GM12878 (cell line): ENCODE data around the gene MRGPRX1. TPM values are rescaled to one million over a fixed set of nuclear protein-coding genes. Genes with fewer than 3 reads are reported as not detected.

ENCODE experiments used
- ATAC-seq: fragments of 200-7000 bp; cut with Tn5 transposase; 3 replicates; pipeline ENCODE4 v1.9.1; 2020; ENCODE audit warnings: mild to moderate bottlenecking, moderate library complexity
- BruUV-seq: library from RNA; stranded (reverse); fragments of 400-500 nt; replicated peaks from 2 replicates; lab custom pipeline; 2021; lab: Mats Ljungman, UMichigan
- CTCF ChIA-PET: fragments of 300-600 bp; sonication (Branson Sonifier 250); formaldehyde crosslinking; extraction: SDS; loops from one replicate; lab custom pipeline; 2021; ENCODE audit warnings: inconsistent platforms; lab: Yijun Ruan, JAX
- POLR2A ChIA-PET: fragments of 350-600 bp; formaldehyde crosslinking; extraction: SDS; loops from one replicate; lab custom pipeline; 2021; ENCODE audit warnings: inconsistent platforms; lab: Charles Lee
- RAD21 ChIA-PET: fragments of 300-600 bp; sonication (Branson Sonifier 250); formaldehyde crosslinking; loops from one replicate; lab custom pipeline; 2023; ENCODE audit warnings: antibody characterized with exemption; ENCODE audit not compliant: unreplicated experiment; lab: Charles Lee
- SMC1A ChIA-PET: fragments of 300-600 bp; sonication (Branson Sonifier 250); formaldehyde crosslinking; loops from one replicate; lab custom pipeline; 2023; ENCODE audit not compliant: unreplicated experiment, uncharacterized antibody; lab: Charles Lee
- DNase-seq: peaks from one replicate; pipeline ENCODE4 v3.0.0-alpha.2; 2011; ENCODE audit warnings: low read depth, low spot score
- FAIRE-seq: peaks from 3 replicates; lab custom pipeline; 2011; peaks lifted over from hg19 to GRCh38; lab: Jason Lieb, UNC
- H2AFZ ChIP-seq: 2 replicates; pipeline ENCODE4 v1.6.0; 2011; ENCODE audit warnings: low read depth, low read length, control low read depth; ENCODE audit not compliant: control insufficient read depth
- H3K27ac ChIP-seq: 2 replicates; pipeline ENCODE4 v1.5.1; 2011; ENCODE audit warnings: control low read depth; ENCODE audit not compliant: control insufficient read depth, insufficient read depth
- H3K27me3 ChIP-seq, 2 experiments: replicated peaks in 1 of 2; 2 replicates each; pipeline versions ENCODE4 v1.6.0 to v1.6.1; 2011; ENCODE audit warnings: low read length in 1 of 2; ENCODE audit not compliant: control insufficient read depth in 2 of 2, insufficient read depth in 2 of 2
- H3K36me3 ChIP-seq, 2 experiments: 2 replicates each; pipeline ENCODE4 v1.5.1; 2011; ENCODE audit warnings: low read length in 1 of 2; ENCODE audit not compliant: control insufficient read depth in 2 of 2, insufficient read depth in 2 of 2
- H3K4me1 ChIP-seq: 2 replicates; pipeline ENCODE4 v1.6.1; 2011; ENCODE audit warnings: mild to moderate bottlenecking, low read length, moderate library complexity, mixed read lengths; ENCODE audit not compliant: control insufficient read depth, insufficient read depth
- H3K4me2 ChIP-seq: 2 replicates; pipeline ENCODE4 v1.6.0; 2011; ENCODE audit warnings: control low read depth; ENCODE audit not compliant: control insufficient read depth, insufficient read depth
- H3K4me3 ChIP-seq: fragments of 200-600 bp; sonication (generic); 2 replicates; pipeline ENCODE4 v1.5.1; 2016
- H3K79me2 ChIP-seq: 2 replicates; pipeline ENCODE4 v1.6.0; 2011; ENCODE audit warnings: low read length; ENCODE audit not compliant: control insufficient read depth, insufficient read depth
- H3K9ac ChIP-seq: 2 replicates; pipeline ENCODE4 v1.8.0; 2011; ENCODE audit warnings: low read length, control low read depth, mixed read lengths; ENCODE audit not compliant: control insufficient read depth, insufficient read depth
- H3K9me3 ChIP-seq: replicated peaks from 3 replicates; pipeline ENCODE4 v1.5.1; 2011; ENCODE audit warnings: mild to moderate bottlenecking, low read length; ENCODE audit not compliant: control insufficient read depth, insufficient read depth
- H4K20me1 ChIP-seq: 2 replicates; pipeline ENCODE4 v1.6.0; 2011; ENCODE audit not compliant: control insufficient read depth, insufficient read depth
- HCFC1 ChIP-seq: fragments of 150-350 bp; IDR thresholded peaks from 2 replicates; pipeline ENCODE4 v1.6.1; 2014; ENCODE audit warnings: low read length
- JUND ChIP-seq: IDR thresholded peaks from 2 replicates; pipeline ENCODE4 v1.6.1; 2012; ENCODE audit warnings: low read depth, mild to moderate bottlenecking, low read length, improper control_type of control experiment, moderate library complexity
- MXI1 ChIP-seq: fragments of 150-350 bp; IDR thresholded peaks from 2 replicates; pipeline ENCODE4 v1.6.1; 2011; ENCODE audit warnings: low read depth, mild to moderate bottlenecking, inconsistent platforms, low read length, improper control_type of control experiment
- POU2F2 ChIP-seq: IDR thresholded peaks from 3 replicates; pipeline ENCODE4 v1.6.1; 2011; ENCODE audit warnings: low read depth, mild to moderate bottlenecking, low read length, borderline replicate concordance
- RAD21 ChIP-seq: IDR thresholded peaks from 2 replicates; pipeline ENCODE4 v1.6.1; 2011; ENCODE audit warnings: mild to moderate bottlenecking, low read depth, low read length, moderate library complexity; ENCODE audit not compliant: insufficient read depth
- SMC3 ChIP-seq: IDR thresholded peaks from 2 replicates; pipeline ENCODE4 v1.6.1; 2011; ENCODE audit warnings: low read length, improper control_type of control experiment, borderline replicate concordance
- YY1 ChIP-seq: IDR thresholded peaks from 2 replicates; pipeline ENCODE4 v1.6.1; 2011; ENCODE audit warnings: low read depth, mild to moderate bottlenecking, low read length
- ZNF384 ChIP-seq: IDR thresholded peaks from 2 replicates; pipeline ENCODE4 v1.6.1; 2012; ENCODE audit warnings: low read depth, mild to moderate bottlenecking, low read length, improper control_type of control experiment, borderline replicate concordance
- WGBS: methylation state at CpG from one replicate; pipeline ENCODE4 v1.1.6; 2016; ENCODE audit warnings: low lambda C conversion rate; ENCODE audit not compliant: insufficient replicate concordance, insufficient coverage; ENCODE audit errors: missing lambda C conversion rate; 5-methylcytosine and 5-hydroxymethylcytosine counted together
- in situ Hi-C: fragments of 300-500 bp; cut with MboI; formaldehyde crosslinking; loops from 9 replicates; pipeline ENCODE4 v1.14.3; 2018; ENCODE audit warnings: mixed read lengths
- intact Hi-C: fragments of 100-400 bp; cut with micrococcal nuclease; formaldehyde crosslinking; loops from one replicate; pipeline ENCODE4 v1.14.2; 2022; ENCODE audit not compliant: unreplicated experiment
- polyA plus RNA-seq, 11 experiments: library from polyadenylated mRNA; depleted of rRNA in 4 of 11; unstranded in 6 of 11; stranded (reverse) in 5 of 11; fragments of >200 nt; fragmentation: Nextera tagmentation in 4 of 11; fragmentation: Illumina TruSeq in 1 of 11; extraction: Ambion mirVana in 4 of 11; extraction: Trizol in 1 of 11; gene quantifications; 1 replicate in 1 of 11; 2 replicates in 10 of 11; pipeline versions ENCODE4 v1.2.1 to v1.2.3, GENCODE V29; 2011 to 2016; ENCODE audit warnings: inconsistent platforms in 2 of 11, missing spikeins in 2 of 11, low read depth in 1 of 11
- total RNA-seq, 4 experiments: library from RNA; depleted of rRNA in 3 of 4; stranded (reverse); fragments of >200 nt in 3 of 4; fragmentation: Illumina TruSeq in 1 of 4; extraction: Trizol in 1 of 4; gene quantifications; 2 replicates each; pipeline versions ENCODE4 v1.2.1 to v1.2.3, GENCODE V29; 2013 to 2021
- TF ChIP-seq, protein P1 (sequence below): IDR thresholded peaks from 2 replicates; pipeline ENCODE4 v1.6.1; 2012; ENCODE audit warnings: low read length, inconsistent platforms
- TF ChIP-seq, protein P2 (sequence below): fragments of 450-650 bp; IDR thresholded peaks from 2 replicates; pipeline ENCODE4 v1.6.1; 2018; ENCODE audit warnings: mild to moderate bottlenecking, low read depth, moderate library complexity; ENCODE audit not compliant: partially characterized antibody

Gene MRGPRX1
- total and polyA plus RNA-seq, 10 of the 15 experiments (the other 5 are each of a cell fraction or from before 2014, with no cell fraction given), result not detected

DNA sequence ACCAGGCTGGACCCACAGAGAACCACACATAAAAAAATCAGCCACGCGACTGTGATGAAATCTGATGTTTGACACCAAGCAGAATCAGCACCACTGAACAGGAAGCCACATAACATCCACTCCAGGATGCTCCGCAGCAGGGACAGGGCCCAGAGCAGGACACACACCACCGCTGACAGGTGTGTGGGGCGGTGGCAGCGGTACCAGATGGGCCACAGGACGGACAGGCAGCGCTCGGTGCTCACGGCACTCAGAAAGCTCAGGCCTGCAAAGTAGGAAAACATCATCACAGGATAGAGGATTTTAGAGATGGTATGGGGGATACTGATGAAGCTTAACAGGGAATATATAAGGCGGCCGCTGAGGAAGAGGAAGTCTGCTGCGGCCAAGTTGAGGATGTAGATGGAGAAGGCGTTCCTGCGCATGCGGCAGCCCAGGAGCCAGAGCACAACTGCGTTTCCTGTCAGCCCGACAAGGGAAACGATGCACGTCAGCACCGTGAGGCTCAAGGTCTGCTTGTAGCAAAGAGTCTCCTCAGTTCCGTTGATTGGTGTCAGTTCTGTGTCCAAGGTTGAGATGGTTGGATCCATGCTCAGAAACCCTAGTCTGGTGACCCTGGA is 4.9 kb downstream of the MRGPRX1 start:
- Histone ChIP-seq H3K4me2 (no peak overlapping the region), H3K27me3 (no peaks in the 10 kb centered on the region), H3K9me3 (no peaks in the 10 kb centered on the region), H3K79me2 (no peaks in the 10 kb centered on the region), H3K9ac (no peak overlapping the region), H4K20me1 (no peaks in the 10 kb centered on the region), H3K36me3 (no peaks in the 10 kb centered on the region), H3K4me1 (no peaks in the 10 kb centered on the region), H2AFZ (no peak overlapping the region), H3K27ac (no peak overlapping the region), H3K4me3 (no peak overlapping the region)
- DNase-seq, result no peak
- FAIRE-seq, result no peak
- TF ChIP-seq YY1 (no peak), POU2F2 (no peak), MXI1 (no peak), ZNF384 (no peak), JUND (no peak), SMC3 (no peak), RAD21 (no peak), HCFC1 (no peak)
- TF ChIP-seq, protein P1, sequence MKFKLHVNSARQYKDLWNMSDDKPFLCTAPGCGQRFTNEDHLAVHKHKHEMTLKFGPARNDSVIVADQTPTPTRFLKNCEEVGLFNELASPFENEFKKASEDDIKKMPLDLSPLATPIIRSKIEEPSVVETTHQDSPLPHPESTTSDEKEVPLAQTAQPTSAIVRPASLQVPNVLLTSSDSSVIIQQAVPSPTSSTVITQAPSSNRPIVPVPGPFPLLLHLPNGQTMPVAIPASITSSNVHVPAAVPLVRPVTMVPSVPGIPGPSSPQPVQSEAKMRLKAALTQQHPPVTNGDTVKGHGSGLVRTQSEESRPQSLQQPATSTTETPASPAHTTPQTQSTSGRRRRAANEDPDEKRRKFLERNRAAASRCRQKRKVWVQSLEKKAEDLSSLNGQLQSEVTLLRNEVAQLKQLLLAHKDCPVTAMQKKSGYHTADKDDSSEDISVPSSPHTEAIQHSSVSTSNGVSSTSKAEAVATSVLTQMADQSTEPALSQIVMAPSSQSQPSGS, result no peak
- TF ChIP-seq, protein P2, sequence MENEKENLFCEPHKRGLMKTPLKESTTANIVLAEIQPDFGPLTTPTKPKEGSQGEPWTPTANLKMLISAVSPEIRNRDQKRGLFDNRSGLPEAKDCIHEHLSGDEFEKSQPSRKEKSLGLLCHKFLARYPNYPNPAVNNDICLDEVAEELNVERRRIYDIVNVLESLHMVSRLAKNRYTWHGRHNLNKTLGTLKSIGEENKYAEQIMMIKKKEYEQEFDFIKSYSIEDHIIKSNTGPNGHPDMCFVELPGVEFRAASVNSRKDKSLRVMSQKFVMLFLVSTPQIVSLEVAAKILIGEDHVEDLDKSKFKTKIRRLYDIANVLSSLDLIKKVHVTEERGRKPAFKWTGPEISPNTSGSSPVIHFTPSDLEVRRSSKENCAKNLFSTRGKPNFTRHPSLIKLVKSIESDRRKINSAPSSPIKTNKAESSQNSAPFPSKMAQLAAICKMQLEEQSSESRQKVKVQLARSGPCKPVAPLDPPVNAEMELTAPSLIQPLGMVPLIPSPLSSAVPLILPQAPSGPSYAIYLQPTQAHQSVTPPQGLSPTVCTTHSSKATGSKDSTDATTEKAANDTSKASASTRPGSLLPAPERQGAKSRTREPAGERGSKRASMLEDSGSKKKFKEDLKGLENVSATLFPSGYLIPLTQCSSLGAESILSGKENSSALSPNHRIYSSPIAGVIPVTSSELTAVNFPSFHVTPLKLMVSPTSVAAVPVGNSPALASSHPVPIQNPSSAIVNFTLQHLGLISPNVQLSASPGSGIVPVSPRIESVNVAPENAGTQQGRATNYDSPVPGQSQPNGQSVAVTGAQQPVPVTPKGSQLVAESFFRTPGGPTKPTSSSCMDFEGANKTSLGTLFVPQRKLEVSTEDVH, result no peak
- ChIA-PET POLR2A (no interaction called here), CTCF (no interaction called here), SMC1A (no interaction called here), RAD21 (no interaction called here)
- in situ Hi-C loops (no loop called here), intact Hi-C loops (no loop called here)
- 47% methylated on average over 22 of the region's 22 CpGs for WGBS
- ATAC-seq, result no peak
- BruUV-seq, result no TSS peak
